ENCODE results near the gene SORCS3. TPM values are rescaled to one million over a fixed set of nuclear protein-coding genes. Genes with fewer than 3 reads are reported as not detected.

SORCS3 gene
- total RNA-seq, 1 experiment from 2014 or later, result not detected

GRCh38 chr10:104613406-104613805 lies 27.7 kb upstream of the SORCS3 start:
- no peaks in the 10 kb centered on the region for H3K9me2 ChIP-seq (replicated peaks; ENCODE audit: low read length)
- ChIA-PET CTCF (interaction anchor here (0.7 kb wide), 1 partner anchor 208 kb away, joined by 6 read pairs; no protein-coding TSS in a partner anchor), POLR2A (ENCODE audit: unreplicated experiment) (no interaction called here)
- TF ChIP-seq, protein P1, sequence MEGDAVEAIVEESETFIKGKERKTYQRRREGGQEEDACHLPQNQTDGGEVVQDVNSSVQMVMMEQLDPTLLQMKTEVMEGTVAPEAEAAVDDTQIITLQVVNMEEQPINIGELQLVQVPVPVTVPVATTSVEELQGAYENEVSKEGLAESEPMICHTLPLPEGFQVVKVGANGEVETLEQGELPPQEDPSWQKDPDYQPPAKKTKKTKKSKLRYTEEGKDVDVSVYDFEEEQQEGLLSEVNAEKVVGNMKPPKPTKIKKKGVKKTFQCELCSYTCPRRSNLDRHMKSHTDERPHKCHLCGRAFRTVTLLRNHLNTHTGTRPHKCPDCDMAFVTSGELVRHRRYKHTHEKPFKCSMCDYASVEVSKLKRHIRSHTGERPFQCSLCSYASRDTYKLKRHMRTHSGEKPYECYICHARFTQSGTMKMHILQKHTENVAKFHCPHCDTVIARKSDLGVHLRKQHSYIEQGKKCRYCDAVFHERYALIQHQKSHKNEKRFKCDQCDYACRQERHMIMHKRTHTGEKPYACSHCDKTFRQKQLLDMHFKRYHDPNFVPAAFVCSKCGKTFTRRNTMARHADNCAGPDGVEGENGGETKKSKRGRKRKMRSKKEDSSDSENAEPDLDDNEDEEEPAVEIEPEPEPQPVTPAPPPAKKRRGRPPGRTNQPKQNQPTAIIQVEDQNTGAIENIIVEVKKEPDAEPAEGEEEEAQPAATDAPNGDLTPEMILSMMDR (conservative IDR thresholded peaks at IDR 0.05; ENCODE audit: low read depth, low read length), result no peak
- TF ChIP-seq EZH2 (IDR thresholded peaks at IDR 0.05; ENCODE audit: low read length, unreplicated experiment) (no peak), EZH2phosphoT487 (IDR thresholded peaks at IDR 0.05; ENCODE audit: borderline replicate concordance, low read length) (no peak)
- H3K36me3 ChIP-seq (ENCODE audit: low read depth, low read length), result no peaks in the 10 kb centered on the region
- intact Hi-C loops (cut with micrococcal nuclease), result loop anchor here (5.0 kb wide), 1 partner anchor 206 kb away; no protein-coding TSS in a partner anchor
- no peaks in the 10 kb centered on the region for H3K79me2 ChIP-seq (ENCODE audit: low read length)
- H3K27ac ChIP-seq (ENCODE audit: low read length), result no peak overlapping the region
- H3K9ac ChIP-seq (ENCODE audit: low read length), result no peak overlapping the region
- DNase-seq (no peak), ATAC-seq (no peak)
- H2AFZ ChIP-seq (ENCODE audit: low read length), result no peak overlapping the region
- no peaks in the 10 kb centered on the region for H4K20me1 ChIP-seq (ENCODE audit: low read length)
- BruUV-seq (replicated peaks), result no TSS peak
- no peaks in the 10 kb centered on the region for H3K9me3 ChIP-seq (ENCODE audit: low read length)
- peaks cover 10% of the 10 kb centered on the region; the same call in 1 of the 2 replicates for H3K27me3 ChIP-seq (ENCODE audit: low read length)
- no peak overlapping the region for H3K4me3 ChIP-seq (ENCODE audit: low read length)
- no peaks in the 10 kb centered on the region for H3F3A ChIP-seq (ENCODE audit: low read length, unreplicated experiment)
- no peaks in the 10 kb centered on the region for H3K4me1 ChIP-seq (ENCODE audit: insufficient read depth, low read length)
- no peak overlapping the region for H3K4me2 ChIP-seq (ENCODE audit: low read length)

DNA sequence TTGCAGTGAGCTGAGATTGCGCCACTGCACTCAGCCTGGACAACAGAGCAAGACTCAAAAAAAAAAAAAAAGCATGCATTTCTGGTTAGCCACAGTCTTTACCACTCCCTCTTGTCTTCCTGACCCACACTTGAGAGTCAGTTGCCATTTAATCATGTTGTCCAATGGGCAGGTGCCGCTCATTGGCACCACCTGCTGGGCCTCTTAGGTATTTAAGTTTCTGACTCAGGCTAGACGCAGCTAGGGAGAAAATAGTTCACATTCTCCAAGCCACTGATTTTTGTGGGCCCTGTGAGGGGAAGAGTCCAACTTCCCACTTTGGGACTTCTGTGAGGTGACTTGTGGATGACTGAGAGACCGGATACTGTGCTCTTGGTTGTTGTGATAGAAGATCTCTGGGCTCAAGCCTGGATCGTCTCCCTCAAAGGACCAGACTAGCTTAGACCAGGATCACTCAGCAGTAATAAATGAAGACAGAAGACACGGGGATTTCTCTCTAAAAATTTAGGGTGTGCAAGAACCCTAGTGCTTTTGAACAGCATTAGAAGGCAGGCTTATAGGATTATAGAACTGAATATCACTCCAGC lies 26.8 kb upstream of the SORCS3 start:
- H3K4me3 ChIP-seq (ENCODE audit: low read length), result no peak overlapping the region
- POLR2A ChIA-PET (ENCODE audit: unreplicated experiment), result no interaction called here
- H3K4me1 ChIP-seq (ENCODE audit: insufficient read depth, low read length), result no peaks in the 10 kb centered on the region
- no peaks in the 10 kb centered on the region for H3K79me2 ChIP-seq (ENCODE audit: low read length)
- H3K9me3 ChIP-seq (ENCODE audit: low read length), result no peaks in the 10 kb centered on the region
- H3F3A ChIP-seq (ENCODE audit: low read length, unreplicated experiment), result no peaks in the 10 kb centered on the region
- CTCF ChIA-PET, result interaction anchor here (0.7 kb wide), 1 partner anchor 209 kb away, joined by 6 read pairs; no protein-coding TSS in a partner anchor
- no peaks in the 10 kb centered on the region for H3K9me2 ChIP-seq (replicated peaks; ENCODE audit: low read length)
- H2AFZ ChIP-seq (ENCODE audit: low read length), result no peak overlapping the region
- TF ChIP-seq EZH2 (IDR thresholded peaks at IDR 0.05; ENCODE audit: low read length, unreplicated experiment), result no peak
- TF ChIP-seq, protein P1 (conservative IDR thresholded peaks at IDR 0.05; ENCODE audit: low read depth, low read length), result peak; percentile 59
- no peak for TF ChIP-seq EZH2phosphoT487 (IDR thresholded peaks at IDR 0.05; ENCODE audit: borderline replicate concordance, low read length)
- ATAC-seq (peak; percentile 40; the same call in 1 of the 2 replicates), DNase-seq (peak; percentile 51)
- BruUV-seq (replicated peaks), result no TSS peak
- intact Hi-C loops (cut with micrococcal nuclease), result loop anchor here (5.0 kb wide), 1 partner anchor 207 kb away; no protein-coding TSS in a partner anchor
- H4K20me1 ChIP-seq (ENCODE audit: low read length), result no peaks in the 10 kb centered on the region
- no peaks in the 10 kb centered on the region for H3K36me3 ChIP-seq (ENCODE audit: low read depth, low read length)
- H3K27me3 ChIP-seq (ENCODE audit: low read length), result peaks cover 10% of the 10 kb centered on the region; the same call in 1 of the 2 replicates
- H3K9ac ChIP-seq (ENCODE audit: low read length), result no peak overlapping the region
- no peak overlapping the region for H3K4me2 ChIP-seq (ENCODE audit: low read length)
- H3K27ac ChIP-seq (ENCODE audit: low read length), result no peak overlapping the region

DNA sequence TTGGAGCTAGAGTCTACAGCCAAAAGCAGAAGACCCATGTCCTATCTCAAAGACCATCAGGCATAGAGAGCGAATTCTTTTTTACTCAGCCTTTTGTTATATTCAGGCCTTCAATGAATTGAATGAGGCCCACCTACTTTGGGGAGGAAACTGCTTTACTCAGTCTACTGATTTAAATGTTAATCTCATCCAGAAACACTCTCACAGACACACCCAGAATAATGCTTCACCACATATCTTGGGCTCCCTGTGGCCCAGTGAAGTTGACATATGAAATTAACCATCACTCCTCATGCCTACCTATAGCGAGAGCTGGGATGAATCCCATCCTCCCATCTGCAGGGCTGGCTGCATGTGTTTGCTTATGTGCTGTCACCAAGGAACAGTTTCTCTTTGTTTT lies 26.0 kb upstream of the SORCS3 start:
- ATAC-seq (no peak), DNase-seq (no peak)
- TF ChIP-seq EZH2phosphoT487 (IDR thresholded peaks at IDR 0.05; ENCODE audit: borderline replicate concordance, low read length) (no peak), EZH2 (IDR thresholded peaks at IDR 0.05; ENCODE audit: low read length, unreplicated experiment) (no peak)
- TF ChIP-seq, protein P1 (conservative IDR thresholded peaks at IDR 0.05; ENCODE audit: low read depth, low read length), result no peak
- Histone ChIP-seq H3K9ac (ENCODE audit: low read length) (no peak overlapping the region), H3K4me2 (ENCODE audit: low read length) (no peak overlapping the region), H3F3A (ENCODE audit: low read length, unreplicated experiment) (no peaks in the 10 kb centered on the region), H3K27ac (ENCODE audit: low read length) (no peak overlapping the region), H3K27me3 (ENCODE audit: low read length) (peaks cover 10% of the 10 kb centered on the region; the same call in 1 of the 2 replicates), H3K4me1 (ENCODE audit: insufficient read depth, low read length) (no peaks in the 10 kb centered on the region), H3K36me3 (ENCODE audit: low read depth, low read length) (no peaks in the 10 kb centered on the region), H3K79me2 (ENCODE audit: low read length) (no peaks in the 10 kb centered on the region), H3K9me2 (replicated peaks; ENCODE audit: low read length) (no peaks in the 10 kb centered on the region), H4K20me1 (ENCODE audit: low read length) (no peaks in the 10 kb centered on the region), H3K4me3 (ENCODE audit: low read length) (no peak overlapping the region), H3K9me3 (ENCODE audit: low read length) (no peaks in the 10 kb centered on the region), H2AFZ (ENCODE audit: low read length) (no peak overlapping the region)
- intact Hi-C loops (cut with micrococcal nuclease), result no loop called here
- POLR2A ChIA-PET (ENCODE audit: unreplicated experiment), result no interaction called here
- CTCF ChIA-PET, result no interaction called here
- BruUV-seq (replicated peaks), result no TSS peak

All from PC-3 (cell line).